Muscle layer of duodenum (tissue), 2 donors: ENCODE measurements around the gene NEIL1.

Source experiments
- H3K27ac ChIP-seq: one replicate; pipeline ENCODE4 v1.7.0; 2013; ENCODE audit warnings: mild to moderate bottlenecking, low read length
- H3K27me3 ChIP-seq: one replicate; pipeline ENCODE4 v1.7.0; 2013; ENCODE audit warnings: low read depth, mild to moderate bottlenecking, control low read depth, low read length
- H3K36me3 ChIP-seq, 2 donors: one replicate each; pipeline ENCODE4 v1.7.0; 2013; ENCODE audit warnings: low read length in 2 of 2, control low read depth in 1 of 2, mild to moderate bottlenecking in 1 of 2; ENCODE audit not compliant: insufficient read depth in 2 of 2, control insufficient read depth in 1 of 2
- H3K4me1 ChIP-seq, 2 donors: one replicate each; pipeline ENCODE4 v1.7.0; 2013; ENCODE audit warnings: low read length in 2 of 2, mild to moderate bottlenecking in 2 of 2, control low read depth in 1 of 2, moderate library complexity in 1 of 2; ENCODE audit not compliant: insufficient read depth in 2 of 2, control insufficient read depth in 1 of 2
- H3K4me3 ChIP-seq, 2 donors: one replicate each; pipeline ENCODE4 v1.7.0; 2013; ENCODE audit warnings: low read length in 2 of 2, low read depth in 1 of 2, mild to moderate bottlenecking in 1 of 2
- H3K9me3 ChIP-seq, 2 donors: one replicate each; pipeline ENCODE4 v1.7.0; 2013; ENCODE audit warnings: low read length in 2 of 2, control low read depth in 1 of 2, mild to moderate bottlenecking in 1 of 2; ENCODE audit not compliant: control insufficient read depth in 1 of 2
- donor health status: healthy.

NEIL1 gene

DNA sequence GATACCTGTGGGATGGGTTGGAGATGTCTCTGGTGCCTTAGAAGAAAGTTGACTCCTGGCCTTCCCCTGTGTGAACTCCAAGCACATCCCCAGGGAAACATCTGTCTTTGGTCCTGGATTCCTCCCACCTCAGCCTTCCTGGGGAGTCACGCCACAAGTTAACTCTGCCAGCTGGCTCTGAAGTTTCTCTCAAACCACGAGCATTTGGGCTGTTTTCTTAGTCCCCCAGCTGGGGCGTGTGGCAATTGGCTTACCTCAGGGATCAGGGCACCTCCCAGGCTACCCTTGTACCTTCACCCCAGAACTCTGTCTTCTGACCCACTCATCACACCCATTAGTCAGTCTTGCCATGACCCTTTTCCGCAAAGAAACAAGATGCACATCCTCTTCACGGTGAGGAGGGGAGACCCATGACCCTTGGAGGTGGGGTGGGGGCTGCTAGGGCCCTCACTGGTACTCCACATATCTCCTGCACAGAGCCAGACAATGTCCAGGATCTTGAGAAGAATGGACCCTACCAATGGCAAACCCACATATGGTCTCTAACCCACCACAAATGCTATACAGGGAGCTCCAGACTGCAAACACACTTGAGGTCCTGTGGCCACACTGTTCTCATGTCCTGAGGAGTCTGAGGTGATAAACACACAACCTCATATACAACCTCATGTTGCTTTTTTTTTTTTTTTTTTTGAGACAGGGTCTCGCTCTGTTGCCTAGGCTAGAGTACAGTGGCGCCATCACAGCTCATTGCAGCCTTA lies 3.9 kb downstream of the NEIL1 start:
- H3K36me3 ChIP-seq: peaks cover 6 to 11% of the 10 kb centered on the region in 2 donors
- no peak overlapping the region for H3K27ac ChIP-seq
- peaks cover 0 to 15% of the 10 kb centered on the region in 2 donors for H3K4me1 ChIP-seq
- H3K9me3 ChIP-seq: no peaks in the 10 kb centered on the region
- H3K4me3 ChIP-seq: no peak overlapping the region
- no peaks in the 10 kb centered on the region for H3K27me3 ChIP-seq

DNA sequence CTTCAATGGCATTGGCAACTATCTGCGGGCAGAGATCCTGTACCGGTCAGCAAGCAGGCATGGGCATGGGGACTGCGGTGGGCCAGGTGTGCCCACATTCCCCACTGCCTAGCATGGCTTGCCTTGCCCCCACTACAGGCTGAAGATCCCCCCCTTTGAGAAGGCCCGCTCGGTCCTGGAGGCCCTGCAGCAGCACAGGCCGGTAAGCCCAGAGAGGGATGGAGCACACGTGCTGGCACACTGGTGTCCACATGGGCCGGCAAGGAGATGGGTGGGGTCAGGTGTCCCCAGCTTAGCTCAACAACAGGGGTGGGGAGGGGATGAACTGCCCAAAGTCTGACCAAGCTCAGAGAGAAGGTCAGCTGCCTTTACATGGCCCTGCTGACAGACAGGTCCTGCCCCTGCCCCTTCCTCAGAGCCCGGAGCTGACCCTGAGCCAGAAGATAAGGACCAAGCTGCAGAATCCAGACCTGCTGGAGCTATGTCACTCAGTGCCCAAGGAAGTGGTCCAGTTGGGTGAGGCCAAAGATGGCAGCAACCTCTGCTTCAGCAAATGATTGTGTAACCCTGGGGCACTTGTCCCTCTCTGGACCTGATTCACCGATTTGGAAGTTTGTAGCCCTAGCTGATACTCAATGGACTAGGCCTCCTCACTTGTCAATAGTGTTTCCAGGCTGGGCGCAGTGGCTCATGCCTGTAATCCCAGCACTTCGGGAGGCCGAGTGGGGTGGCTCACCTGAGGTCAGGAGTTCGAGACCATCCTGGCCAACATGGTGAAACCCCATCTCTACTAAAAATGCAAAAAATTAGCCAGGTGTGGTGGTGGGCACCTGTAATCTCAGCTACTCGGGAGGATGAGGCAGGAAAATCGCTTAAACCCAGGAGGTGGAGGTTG lies 5.6 kb downstream of the NEIL1 start:
- H3K9me3 ChIP-seq: no peaks in the 10 kb centered on the region
- no peaks in the 10 kb centered on the region for H3K27me3 ChIP-seq
- peaks cover 6 to 25% of the 10 kb centered on the region in 2 donors for H3K36me3 ChIP-seq
- peaks cover 0 to 10% of the 10 kb centered on the region in 2 donors for H3K4me1 ChIP-seq
- H3K4me3 ChIP-seq: no peak overlapping the region
- no peak overlapping the region for H3K27ac ChIP-seq

DNA sequence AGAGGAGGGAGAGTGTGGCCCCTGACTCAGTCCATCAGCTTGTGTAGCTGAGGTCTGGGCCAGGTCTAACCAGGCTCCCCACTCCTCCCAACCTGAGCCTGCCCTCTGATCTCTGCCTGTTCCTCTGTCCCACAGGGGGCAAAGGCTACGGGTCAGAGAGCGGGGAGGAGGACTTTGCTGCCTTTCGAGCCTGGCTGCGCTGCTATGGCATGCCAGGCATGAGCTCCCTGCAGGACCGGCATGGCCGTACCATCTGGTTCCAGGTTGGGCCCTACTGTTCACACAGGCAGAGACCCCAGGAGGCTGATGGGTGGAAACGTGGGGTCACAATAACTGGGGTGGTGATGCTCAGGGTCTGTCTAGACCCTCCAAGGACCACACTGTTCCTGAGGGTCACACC lies 6.8 kb downstream of the NEIL1 start:
- Histone ChIP-seq H3K36me3 (peaks cover 9 to 34% of the 10 kb centered on the region in 2 donors), H3K9me3 (no peaks in the 10 kb centered on the region)

DNA sequence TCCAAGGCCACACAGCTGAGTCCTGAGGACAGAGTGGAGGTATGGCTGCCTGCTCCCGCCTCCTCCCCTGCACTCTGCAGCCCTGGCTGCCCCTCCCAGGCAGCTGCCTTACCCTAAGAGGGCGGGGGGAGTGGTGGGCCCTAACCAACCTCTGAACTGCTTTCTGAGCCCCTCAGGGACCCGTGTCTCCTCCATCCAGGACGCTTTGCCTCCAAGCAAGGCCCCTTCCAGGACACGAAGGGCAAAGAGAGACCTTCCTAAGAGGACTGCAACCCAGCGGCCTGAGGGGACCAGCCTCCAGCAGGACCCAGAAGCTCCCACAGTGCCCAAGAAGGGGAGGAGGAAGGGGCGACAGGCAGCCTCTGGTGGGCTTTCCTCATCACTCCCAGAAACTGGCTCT lies 7.6 kb downstream of the NEIL1 start:
- Histone ChIP-seq H3K4me3 (no peak overlapping the region), H3K36me3 (peaks cover 16 to 41% of the 10 kb centered on the region in 2 donors), H3K27me3 (no peaks in the 10 kb centered on the region)

More for the DNA sequence above, 6.8 kb downstream of the NEIL1 start:
- Histone ChIP-seq H3K27me3 (no peaks in the 10 kb centered on the region), H3K4me3 (no peak overlapping the region), H3K27ac (no peak overlapping the region), H3K4me1 (peaks cover 0 to 8% of the 10 kb centered on the region in 2 donors)

DNA sequence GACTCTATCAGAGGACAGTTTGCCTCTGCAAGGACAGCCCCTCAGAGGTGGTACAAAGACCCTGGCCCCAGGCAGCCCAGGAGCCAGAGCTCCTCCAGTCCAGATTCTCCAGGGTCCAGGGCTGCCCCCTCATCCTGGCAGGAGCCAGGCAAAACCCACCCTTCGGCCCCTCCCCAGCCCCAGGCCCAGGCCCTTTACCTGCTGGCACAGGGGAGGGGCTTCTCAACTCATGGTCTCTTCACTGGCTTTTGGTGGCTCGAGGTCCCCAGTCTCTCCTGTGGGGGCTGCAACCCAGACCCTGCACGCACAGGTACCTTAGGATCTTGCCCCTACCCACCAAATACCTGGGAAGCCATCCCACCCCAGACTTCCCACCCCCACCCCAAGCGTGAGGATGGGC lies 8.5 kb downstream of the NEIL1 start:
- Histone ChIP-seq H3K4me1 (no peaks in the 10 kb centered on the region), H3K27me3 (no peaks in the 10 kb centered on the region), H3K9me3 (no peaks in the 10 kb centered on the region), H3K27ac (no peak overlapping the region), H3K4me3 (no peak overlapping the region), H3K36me3 (peaks cover 18 to 48% of the 10 kb centered on the region in 2 donors)

More for the DNA sequence above, 7.6 kb downstream of the NEIL1 start:
- Histone ChIP-seq H3K9me3 (no peaks in the 10 kb centered on the region), H3K27ac (no peak overlapping the region), H3K4me1 (no peaks in the 10 kb centered on the region)

DNA sequence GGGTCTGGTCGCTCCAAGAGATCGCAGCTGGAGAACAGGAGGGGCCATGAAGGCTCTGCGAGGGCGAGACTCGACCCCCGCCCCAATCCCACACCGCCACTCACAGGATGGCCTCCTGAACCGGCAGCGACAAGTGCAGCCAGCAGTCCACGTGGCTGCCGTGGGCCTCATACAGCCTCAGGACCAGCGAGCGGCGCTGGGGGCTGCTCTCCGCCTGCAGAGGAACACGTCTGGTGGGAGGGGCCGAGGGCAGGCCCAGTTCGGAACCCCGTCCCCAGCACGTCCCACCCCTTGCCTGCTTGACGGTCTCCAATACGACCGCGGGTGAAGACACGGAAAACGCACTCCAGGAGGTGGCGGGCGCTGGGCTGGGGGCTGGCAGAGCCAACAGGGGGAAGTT lies 9.2 kb downstream of the NEIL1 start:
- Histone ChIP-seq H3K27me3 (no peaks in the 10 kb centered on the region), H3K36me3 (peaks cover 18 to 54% of the 10 kb centered on the region in 2 donors), H3K4me1 (no peaks in the 10 kb centered on the region), H3K4me3 (no peak overlapping the region), H3K27ac (no peak overlapping the region), H3K9me3 (no peaks in the 10 kb centered on the region)

DNA sequence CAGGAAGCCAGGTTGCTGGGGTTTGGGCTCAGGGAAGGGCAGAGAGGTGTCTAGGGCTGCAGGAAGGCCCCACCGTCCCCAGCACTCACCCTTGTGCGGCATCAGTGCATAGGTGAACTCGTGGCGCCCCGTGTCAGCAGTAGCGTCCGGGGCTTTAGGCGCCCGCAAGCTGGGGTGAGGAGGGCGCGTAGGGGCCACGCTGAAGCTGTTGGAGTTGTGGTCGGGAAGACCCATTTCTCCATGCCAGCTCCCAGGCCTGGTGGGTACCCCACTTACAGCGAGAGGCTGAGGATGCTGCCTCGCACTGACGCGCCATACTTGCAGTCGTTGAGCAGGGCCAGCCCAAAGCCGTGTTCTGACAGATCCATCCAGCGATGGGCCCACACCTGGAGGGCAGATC lies 9.7 kb downstream of the NEIL1 start:
- no peak overlapping the region for H3K27ac ChIP-seq
- no peaks in the 10 kb centered on the region for H3K9me3 ChIP-seq
- H3K27me3 ChIP-seq: no peaks in the 10 kb centered on the region
- no peak overlapping the region for H3K4me3 ChIP-seq
- no peaks in the 10 kb centered on the region for H3K4me1 ChIP-seq
- peaks cover 18 to 60% of the 10 kb centered on the region in 2 donors for H3K36me3 ChIP-seq

DNA sequence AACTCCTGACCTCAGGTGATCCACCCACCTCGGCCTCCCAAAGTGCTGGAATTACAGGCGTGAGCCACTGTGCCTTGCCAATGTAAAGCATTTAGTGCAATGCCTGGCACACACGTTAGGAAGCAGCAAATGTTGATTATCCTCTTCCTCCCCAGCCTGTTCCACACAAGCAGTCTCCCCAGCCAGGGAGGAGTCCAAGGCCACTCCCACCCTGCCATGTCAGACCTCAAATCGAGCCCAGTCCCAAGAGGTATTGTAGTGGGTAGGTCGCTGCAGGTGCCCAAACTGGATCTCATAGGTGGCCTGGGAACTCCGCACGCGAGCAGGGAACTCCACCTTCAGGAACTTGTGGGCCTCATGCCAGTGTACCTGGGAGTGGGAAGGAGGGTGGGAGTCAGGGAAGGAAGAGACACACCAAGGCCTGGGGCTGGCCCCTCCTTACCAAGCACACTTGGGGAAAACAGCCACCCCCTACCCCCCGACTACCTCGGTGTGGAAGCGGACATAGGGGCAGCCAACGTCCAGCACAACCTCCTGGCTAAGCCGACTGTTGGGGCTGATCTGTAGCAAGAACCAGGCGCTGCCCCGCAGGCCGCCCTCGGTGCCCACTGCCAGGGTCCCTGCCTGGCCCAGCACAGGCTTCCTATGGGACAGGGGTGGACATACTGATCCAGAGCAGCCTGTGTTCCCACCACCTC lies 11.3 kb downstream of the NEIL1 start:
- Histone ChIP-seq H3K36me3 (peaks cover 23 to 76% of the 10 kb centered on the region in 2 donors), H3K9me3 (no peaks in the 10 kb centered on the region), H3K4me1 (no peaks in the 10 kb centered on the region), H3K4me3 (no peak overlapping the region), H3K27ac (no peak overlapping the region), H3K27me3 (no peaks in the 10 kb centered on the region)

DNA sequence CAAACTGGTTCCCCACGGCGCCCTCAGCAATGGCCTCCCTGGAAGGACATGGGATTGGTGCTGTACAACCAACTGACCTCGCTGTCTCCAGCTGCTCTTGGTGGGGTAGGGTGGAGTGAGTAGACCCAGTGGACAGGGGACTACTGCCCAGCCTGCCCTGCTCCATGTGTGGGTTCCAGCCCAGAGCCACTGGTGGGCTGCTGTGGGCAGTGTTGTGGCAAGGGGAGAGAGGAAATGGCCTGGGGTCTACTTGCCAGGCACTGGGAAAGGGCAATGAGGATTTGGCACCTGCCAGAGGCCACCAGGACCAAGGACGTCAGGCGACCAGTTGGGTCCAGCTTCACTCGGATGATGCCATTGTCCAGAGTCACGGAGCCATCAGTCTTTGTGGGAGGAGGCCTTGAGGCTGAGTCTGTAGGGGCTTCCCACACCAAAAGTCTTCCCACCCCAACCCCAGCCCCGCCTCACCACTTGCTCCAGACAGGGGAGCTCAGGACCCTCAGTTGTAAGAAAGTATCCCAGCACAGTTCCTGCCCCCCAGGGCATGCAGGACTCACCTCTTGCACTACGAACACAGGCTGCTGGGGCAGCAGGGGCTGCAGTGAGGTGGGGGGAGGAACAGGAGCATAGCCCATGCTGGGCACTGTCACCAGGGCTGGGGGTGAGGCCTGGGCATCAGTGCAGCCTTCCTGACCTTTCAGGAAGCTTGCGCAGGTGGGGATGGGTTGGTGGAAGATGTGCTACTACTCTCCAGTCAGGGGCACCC lies 12.1 kb downstream of the NEIL1 start:
- H3K9me3 ChIP-seq: no peaks in the 10 kb centered on the region
- H3K4me3 ChIP-seq: no peak overlapping the region
- H3K27ac ChIP-seq: no peak overlapping the region
- no peaks in the 10 kb centered on the region for H3K27me3 ChIP-seq
- H3K4me1 ChIP-seq: no peaks in the 10 kb centered on the region
- H3K36me3 ChIP-seq: peaks cover 27 to 81% of the 10 kb centered on the region in 2 donors

DNA sequence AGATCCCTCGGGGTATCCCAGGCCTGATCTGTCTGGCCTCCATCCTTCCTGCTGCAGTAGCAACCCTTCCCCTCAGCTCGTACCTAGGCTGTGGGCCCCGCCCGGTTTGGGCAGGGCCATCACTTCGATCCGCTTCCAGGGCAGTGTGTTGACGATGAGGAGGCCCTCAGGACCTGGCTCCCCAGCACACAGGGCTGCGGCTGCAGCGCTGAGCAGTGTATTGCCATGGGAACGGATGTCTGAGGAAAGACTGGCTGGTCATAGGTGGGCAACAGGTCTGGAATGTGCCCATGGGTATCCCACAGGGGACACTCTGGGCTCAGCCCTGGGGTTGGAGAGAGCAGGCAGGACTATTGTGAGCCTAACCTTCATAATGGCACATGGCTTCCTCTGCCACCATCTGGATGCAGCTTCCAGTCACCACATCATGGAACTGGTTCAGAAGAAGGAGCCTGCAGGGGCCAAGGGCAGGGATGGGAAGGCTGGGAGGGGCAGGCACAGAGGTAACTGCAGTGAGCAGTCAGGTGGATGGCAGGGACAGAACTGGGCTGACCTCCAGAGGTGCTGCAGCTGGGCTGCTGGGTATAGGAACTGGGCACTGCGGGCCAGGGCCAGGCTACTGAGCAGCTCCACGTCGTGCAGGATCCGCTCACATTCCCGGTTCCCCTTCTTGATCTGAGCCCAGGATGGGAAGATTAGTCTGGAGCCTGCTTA lies 12.9 kb downstream of the NEIL1 start:
- peaks cover 32 to 87% of the 10 kb centered on the region in 2 donors for H3K36me3 ChIP-seq
- H3K27ac ChIP-seq: no peak overlapping the region
- no peaks in the 10 kb centered on the region for H3K9me3 ChIP-seq
- no peak overlapping the region for H3K4me3 ChIP-seq
- H3K4me1 ChIP-seq: no peaks in the 10 kb centered on the region
- H3K27me3 ChIP-seq: no peaks in the 10 kb centered on the region
